HG03432 (cell line): ENCODE measurements around the gene FTO.
"Not testable (repeated sequence)": the region's sequence is repeated elsewhere in the genome, so short reads cannot be mapped to it uniquely, and the experiment has no call there.

Source experiments
- ATAC-seq: cut with Tn5 transposase; IDR thresholded peaks from one replicate; pipeline ENCODE4 v1.9.1; 2021; ENCODE audit warnings: mild to moderate bottlenecking, moderate library complexity; ENCODE audit not compliant: unreplicated experiment

Gene FTO

DNA sequence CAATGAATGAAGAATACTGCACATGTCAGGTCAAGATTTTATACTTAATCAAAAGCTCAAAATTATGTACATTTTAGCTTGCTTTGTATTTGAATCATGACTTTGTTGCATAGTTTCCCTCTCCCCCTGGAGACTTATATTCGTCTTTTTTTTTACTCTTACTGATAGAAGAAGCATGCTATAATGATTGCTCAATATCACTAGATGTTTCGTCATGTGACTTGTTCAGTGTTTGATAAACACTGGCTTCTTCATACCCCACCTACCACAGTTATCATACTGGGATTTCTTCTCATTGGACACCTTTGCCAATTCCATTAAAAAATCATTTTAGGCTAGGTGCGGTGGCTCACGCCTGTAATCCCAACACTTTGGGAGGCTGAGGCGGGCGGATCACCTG, 148.7 kb downstream of the FTO start:
- ATAC-seq, result no peak

DNA sequence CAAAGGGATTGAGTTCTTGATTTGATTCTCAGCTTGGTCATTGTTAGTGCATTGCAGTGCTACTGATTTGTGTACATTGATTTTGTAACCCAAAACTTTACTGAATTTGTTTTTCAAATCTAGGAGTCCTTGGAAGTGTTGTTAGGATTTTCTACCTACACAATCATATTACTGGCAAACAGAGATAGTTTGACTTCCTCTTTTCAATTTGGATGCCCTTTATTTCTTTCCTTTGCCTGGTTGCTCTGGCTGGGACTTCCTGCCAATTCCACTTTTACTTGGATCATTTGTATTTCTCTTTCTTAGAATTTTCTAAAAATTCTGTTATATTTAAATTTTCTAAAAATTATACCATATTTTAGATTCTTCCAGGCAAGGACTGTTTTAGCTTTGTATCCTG, 151.1 kb downstream of the FTO start:
- no peak for ATAC-seq

DNA sequence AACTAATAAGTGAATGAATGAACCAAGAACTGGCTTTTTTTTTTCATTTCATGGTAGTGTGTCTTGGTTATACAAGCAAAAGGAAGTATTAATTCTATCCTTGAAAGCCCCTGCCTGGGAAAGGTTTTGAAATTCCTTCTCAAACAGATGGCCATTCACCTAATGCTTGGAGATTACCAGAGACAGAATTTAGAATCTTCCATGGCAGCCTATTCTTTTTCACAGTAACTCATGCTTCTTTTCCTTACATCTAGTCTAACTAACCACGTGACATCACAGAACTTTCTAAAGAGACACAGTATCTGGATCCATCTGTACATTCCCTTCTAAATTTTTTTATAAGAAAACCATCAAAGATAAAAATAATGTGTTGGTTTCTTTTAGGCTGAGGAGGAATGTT, 151.6 kb downstream of the FTO start:
- ATAC-seq, result no peak

DNA sequence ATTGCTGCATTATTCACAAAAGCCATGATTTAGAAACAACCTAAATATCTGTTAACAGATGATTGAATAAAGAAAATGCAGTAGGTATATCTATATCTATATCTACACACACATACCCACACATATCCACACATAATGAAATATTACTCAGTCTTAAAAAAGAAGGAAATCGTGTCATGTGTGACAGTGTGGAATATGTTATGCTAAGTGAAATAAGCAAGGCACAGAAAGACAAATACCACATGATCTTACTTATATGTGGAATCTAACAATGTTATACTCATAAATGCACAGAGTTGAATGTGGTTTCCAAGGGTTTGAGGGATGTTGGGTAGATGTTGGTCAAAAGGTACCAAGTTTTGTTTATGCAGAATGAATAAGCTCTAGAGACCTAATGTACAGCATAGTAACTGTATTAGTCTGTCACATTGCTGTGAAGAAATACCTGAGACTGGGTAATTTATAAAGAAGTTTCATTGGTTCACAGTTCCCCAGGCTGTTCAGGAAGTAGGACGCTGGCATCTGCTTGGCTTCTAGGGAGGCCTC, 156.1 kb downstream of the FTO start:
- no peak for ATAC-seq

DNA sequence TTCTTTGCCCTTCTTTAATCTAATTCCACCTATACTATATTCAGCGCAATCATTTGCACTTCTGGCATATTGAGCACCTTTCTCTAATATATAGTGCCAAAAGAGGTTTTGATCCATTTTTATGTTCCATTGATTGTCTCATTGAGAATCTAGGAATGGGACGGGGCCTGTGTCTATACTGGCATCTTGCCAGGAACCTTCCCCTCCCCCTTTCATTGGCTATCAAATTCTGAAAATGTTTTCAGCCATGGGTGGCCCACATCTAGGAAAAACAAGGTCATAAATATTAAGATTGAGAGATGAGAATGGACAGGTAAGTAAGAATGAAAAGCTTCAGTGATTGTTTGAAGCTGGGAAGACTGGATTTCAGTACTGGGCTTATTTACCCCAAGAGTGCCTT, 159.9 kb downstream of the FTO start:
- no peak for ATAC-seq

DNA sequence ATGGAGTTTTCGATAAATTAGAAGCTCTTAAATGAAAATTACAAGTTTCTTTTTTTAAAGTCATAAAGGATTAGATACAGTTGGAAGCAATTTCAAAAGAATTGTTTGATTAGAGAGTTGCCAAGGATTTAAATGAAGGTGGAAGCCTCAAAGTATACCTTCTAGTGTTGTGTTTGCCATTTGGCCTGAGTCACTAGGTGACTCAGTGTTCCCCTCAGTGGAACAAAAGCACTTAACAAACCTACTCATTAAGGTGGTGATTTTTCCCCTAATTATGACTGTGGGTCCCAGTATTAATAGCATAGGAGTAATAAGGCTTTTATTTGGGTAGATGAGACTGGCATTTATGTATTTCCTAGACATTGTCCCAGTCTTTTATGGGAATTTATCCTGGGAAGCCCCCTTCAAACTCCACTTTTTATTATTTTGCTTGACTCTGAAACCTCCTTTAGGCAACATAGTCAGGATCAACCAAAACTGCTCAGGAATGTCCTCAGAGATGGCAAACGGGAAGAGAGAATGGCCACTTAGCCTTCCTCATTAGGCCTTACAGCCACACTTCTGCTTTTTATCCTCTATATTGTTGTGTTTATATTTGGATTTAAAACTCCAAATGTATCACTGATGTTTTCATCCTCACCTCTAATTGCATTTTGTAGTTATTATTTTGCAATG, 161.0 kb downstream of the FTO start:
- peak; percentile 14 for ATAC-seq

DNA sequence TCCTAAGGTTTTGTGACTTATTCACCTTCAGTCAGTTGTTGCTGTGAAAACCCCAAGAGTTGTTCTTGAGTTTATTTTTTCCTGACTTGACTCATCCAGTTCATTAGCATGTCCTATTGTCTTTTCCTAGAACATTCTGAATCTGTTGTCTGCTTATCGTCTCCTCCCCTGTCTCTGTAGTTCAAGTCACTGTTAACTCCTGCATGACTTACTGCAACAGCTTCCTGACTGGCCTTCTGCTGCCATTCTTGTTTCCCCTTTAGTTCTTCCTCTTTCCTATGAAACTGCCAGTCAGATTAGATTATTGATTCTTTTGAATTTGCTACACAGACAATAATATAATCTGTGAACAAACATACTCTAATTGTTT, 161.5 kb downstream of the FTO start:
- peak; percentile 78 for ATAC-seq

DNA sequence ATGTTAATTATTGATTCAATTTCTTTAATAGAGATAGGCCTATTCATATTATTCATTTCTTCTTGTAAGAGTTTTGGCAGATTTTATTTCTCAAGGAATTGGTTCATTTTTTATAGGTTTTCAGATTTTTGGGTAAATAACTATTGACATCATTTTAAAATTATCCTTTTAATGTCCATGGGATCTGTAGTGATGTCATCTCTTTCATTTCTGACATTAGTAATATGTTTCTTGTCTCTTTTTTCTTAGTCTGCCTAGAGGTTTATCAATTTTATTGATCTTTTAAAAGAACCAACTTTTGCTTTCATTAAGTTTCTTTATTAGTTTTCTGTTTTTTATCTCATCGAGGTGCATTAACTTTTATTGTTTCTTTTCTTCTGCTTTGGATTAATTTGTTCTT, 162.6 kb downstream of the FTO start:
- ATAC-seq, result no peak

DNA sequence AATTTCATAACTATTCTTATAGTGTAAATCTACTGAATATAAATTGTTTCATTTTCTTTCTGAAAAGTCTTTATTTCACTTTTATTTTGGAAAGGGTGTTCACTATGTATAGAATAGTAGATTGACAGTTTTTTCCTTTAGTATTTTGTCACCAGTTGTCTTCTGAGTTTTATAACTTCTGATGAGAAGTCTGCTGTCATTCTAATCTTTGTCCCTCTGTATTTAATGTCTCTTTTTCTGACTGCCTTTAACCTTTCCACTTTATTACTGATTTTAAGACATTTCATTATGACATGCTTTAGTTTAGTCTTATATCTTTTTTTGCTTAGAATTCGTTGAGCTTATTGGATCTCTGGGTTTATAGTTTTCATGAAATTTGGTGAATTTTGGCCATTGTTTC, 166.9 kb downstream of the FTO start:
- no peak for ATAC-seq

DNA sequence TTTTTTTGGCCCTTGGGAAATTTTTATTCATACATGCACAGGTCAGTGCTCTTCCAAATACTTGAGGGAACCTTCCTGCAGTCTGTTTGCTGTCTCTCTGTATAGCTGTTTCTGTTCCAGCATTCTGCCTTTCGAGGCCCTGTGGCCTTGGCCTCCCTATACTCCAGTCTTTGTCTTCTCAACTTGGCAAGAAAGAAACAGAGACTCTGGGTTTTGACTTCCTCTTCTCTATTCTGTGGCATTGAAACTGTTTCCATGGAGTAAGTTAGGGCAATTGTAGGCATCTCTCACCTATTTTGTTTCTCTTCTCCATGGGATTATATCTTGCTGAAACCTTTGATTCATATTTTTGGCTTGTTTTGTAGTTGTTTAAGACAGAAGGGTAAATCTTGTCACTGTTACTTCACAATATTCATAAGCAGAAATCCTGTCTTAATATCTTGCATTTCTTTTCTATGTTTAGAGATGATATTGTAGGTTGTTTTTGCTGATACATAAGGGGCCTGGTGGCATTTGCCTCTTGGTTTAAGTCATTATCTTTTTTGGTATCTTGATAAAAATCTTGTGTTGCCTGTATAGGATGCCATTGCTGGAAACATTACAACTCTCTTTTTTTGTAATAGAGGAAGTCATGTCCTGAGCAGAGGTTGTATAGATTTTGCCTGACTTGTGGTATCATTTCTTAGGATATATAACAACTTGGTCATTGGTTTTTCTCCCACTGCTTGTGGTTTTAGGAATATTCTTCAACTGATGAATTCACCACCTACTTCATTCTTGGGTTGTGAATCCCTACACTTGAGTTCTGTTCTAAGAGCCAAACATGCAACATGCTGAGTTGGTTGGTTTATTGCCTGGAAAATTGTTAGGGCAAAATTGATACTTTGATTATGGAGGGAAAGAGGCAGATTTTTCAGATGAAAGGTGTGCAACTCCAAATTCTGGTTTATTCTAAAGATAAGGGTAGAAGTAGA, 168.6 kb downstream of the FTO start:
- no peak for ATAC-seq

DNA sequence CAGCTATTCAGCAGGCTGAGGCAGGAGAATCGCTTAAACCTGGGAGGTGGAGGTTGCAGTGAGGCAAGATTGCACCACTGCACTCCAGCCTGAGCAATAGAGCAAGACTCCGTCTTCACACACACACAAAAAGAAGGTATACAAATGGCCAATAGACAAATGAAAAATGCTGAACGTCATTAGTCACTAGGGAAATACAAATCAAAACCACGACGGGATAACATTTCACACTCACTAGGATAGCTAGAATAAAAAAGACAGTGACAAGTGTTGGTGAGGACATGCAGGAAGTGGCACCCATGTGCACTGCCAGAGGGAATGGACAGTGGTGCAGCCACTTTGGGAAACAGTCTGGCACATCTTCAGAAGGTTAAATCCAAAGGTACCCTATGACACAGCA, 172.9 kb downstream of the FTO start:
- no peak for ATAC-seq

DNA sequence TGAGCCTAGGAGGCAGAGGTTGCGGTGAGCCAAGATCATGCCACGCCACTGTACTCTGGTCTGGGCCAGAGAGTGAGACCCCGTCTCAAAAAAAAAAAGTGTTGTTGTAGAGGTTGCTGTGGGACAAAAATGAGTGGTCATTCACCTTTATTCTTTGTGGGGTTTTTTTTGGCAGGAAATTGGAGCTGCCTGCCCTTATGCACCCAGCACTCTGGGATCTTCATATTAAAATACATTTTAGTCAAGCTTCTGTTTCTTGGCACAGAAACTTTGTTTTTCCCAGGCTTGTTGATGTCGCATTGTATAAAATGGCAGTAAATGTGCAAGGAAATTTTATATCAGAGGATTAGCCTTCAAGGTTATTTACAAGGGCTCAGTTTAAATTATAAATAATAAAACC, 174.3 kb downstream of the FTO start:
- no peak for ATAC-seq

DNA sequence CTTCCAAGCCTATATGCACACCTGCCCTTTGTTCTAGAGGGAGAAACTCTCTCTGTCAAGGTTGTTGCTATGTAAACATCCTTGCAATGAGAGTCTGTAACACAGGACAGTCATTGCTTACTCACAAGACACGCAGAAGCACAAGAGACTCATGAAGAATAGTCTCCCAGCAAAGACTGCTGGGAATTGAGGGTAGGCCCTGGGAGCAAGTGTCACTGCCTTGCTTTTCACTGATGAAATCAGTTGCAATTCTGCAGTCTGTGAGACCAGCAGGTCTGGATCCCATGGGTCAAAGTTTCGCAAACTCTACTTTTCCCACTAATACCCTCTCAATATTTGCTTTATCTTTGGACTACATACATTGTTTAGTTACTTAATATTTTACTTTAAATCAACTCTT, 177.4 kb downstream of the FTO start:
- ATAC-seq, result no peak

DNA sequence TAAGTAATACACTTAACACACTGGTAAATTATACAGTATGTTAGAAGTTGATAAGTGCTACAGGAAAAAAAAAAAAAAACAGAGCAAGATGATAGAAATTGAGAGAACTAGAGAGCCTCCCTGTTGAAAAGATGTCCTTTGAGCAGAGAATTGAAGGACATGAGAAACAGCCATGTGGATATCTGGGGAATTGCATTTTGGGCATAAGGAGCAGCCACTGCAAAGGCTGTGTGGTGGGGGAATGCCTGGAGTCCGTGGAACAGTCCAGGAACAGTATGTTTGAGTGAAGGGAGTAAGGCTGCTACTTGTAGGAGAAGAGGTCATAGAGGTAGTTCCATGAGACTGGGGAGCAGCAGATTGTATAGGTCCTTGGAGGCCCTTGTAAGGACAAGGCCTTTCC, 178.4 kb downstream of the FTO start:
- ATAC-seq, result no peak

DNA sequence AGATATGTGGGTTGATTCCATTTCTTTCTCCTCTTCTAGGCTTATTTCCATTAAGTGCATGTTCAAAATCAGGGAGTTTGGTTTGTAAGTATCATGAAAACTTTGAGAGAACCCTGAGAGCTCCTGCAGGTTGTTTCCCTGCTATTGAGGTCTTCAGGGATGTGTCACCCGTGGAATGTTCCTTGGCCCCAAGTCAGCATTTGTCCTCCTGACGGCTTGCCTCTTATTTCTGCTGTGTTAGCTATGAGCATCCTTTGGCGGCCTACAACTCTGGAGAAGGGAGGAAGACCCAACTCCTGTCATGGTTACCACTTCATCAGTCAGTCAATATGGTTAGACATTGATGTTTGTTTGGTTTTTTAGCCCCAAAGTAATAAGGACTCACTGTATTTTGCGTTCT, 180.8 kb downstream of the FTO start:
- no peak for ATAC-seq

DNA sequence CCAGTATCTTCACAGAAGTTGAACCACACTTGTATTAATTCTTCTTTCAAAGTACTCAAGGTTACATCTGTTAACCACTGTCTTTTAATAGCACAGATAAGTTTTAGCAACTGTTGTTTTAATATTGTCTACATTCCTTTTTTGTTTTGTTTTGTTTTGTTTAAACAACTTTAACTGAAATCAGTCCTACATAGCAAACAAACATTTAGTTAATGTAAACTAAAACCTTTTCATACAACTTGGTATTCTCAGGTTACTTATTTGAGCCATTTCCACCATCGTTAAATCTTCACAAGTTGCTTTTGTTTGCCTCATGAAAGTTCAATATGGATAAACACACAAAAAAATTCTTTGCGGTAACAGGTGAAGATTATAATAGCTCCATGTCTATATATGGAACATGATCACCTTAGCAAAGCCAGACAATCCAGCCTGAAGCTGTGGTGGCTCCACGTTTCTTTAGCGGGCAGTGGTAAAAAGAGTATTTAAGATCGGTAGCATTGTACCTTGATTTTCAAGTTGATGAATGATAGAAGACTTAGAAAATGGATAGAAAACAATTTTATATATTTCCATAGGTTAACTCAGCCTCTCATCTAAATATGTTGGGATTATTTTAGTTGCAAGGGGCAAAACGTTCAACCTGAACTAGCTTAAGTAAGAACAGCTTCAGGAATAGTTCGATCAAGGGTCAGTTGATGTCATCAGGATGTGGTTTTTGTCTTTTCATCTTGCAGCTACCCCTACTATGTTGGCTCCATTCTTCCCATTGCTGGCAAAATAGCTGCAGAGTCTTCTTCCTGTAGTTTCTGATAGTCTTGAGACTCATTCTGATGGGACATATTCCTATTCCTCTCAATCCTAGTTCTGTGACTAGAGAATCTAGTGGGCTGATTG, 182.8 kb downstream of the FTO start:
- ATAC-seq, result no peak

DNA sequence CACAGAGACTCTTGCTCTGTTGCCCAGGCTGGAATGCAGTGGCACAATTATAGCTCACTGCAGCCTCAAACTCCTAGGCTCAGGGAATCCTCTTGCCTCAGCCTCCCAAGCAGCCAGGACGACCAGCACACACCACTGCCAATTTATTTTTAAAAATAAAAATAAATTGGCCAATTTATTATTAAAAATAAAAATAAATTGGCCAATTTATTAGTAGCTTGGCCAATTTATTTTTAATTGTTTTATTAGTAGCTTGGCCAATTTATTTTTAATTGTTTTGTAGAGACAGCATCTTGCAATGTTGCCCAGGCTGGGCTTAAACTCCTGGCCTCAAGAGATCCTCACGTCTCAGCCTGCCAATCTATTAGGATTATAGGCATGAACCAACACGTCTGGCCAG, 184.3 kb downstream of the FTO start:
- no peak for ATAC-seq

DNA sequence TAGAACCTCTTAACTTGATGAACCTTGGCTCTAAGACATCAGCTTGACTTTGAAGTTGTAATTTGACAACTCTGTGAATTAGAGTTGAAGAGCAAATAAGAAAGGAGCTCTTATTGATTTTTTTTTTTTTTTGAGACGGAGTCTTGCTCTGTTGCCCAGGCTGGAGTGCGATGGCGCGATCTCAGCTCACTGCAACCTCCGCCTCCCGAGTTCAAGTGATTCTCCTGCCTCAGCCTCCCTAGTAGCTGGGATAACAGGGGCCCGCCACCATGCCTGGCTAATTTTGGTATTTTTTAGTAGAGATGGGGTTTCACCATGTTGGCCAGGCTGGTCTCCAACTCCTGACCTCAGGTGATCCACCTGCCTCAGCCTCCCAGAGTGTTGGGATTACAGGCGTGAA, 186.9 kb downstream of the FTO start:
- not testable (repeated sequence) for ATAC-seq

DNA sequence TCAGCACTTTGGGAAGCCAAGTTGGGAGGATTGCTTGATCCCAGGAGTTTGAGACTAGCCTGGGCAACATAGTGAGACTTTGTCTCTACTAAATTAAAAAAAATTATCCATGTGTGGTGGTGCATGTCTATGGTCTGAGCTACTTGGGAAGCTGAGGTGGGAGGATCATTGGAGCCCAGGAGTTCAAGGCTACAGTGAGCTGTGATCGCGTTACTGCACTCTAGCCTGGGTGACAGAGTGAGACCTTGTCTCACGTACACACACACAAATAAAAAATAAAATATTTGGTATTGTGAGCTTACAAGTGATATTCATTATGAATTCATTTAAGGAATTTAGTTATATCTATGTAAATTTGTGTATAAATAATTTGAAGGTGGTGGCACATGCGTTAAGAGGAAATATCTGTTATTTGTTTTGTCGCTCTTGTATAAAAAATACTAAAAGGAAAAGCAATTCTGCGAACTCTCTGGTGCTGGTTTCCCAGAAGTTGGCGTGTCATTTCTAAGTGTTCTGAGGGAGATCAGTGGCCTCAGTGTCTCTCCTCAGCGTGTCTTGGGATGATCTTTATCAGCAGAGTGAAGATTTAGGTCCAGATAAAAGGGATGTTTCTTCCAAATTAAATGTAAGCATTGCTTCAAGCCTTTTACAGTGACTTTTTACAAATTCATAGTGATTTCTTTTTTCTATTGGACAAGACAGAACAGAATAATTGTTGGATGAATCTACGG, 187.6 kb downstream of the FTO start:
- no peak for ATAC-seq

DNA sequence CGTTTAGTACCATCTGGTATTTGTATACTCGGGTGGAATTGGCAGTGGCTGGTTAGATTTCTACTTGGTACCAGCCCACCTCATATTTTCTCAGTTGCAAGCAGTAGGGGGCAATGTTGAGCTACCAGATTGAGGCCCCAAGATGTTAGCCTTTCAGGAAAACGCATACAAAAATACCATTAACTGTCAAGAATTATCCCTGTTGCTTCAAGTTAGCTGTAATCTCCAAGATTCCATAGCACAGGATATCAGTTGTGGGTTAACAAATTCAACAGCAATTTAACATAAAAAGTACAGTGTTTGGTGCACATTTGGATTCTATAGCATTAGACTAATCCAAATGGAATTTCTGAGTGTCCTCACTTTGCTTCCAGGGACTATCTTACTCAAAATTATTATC, 188.2 kb downstream of the FTO start:
- ATAC-seq, result no peak
